K562 (cell line): Measurements from ENCODE around the gene RBFOX1. TPM values are rescaled to one million over a fixed set of nuclear protein-coding genes. Genes with fewer than 3 reads are reported as not detected.

Experiments
- ATAC-seq: fragments of 200-7000 bp; cut with Tn5 transposase; 3 replicates; pipeline ENCODE4 v1.9.1; 2020; ENCODE audit warnings: moderate library complexity
- BruUV-seq: library from RNA; stranded (reverse); fragments of 400-500 nt; replicated peaks from 2 replicates; lab custom pipeline; 2021; lab: Mats Ljungman, UMichigan
- CTCF ChIA-PET: fragments of 300-600 bp; formaldehyde crosslinking; extraction: SDS; loops from one replicate; lab custom pipeline; 2021; ENCODE audit warnings: low intra/inter-chr PET ratio; lab: Yijun Ruan, JAX
- POLR2A ChIA-PET: fragments of 300-600, 350-650 bp; sonication (Branson Sonifier 250); formaldehyde crosslinking; extraction: SDS; loops from one replicate; lab custom pipeline; 2021; ENCODE audit warnings: antibody characterized with exemption, inconsistent platforms; lab: Yijun Ruan, JAX
- DNase-seq, 4 experiments: peaks; one replicate each; pipeline versions ENCODE4 v3.0.0 to v3.0.0-alpha.2; 2011 to 2018; ENCODE audit warnings: low spot score in 3 of 4, mixed read lengths in 3 of 4; ENCODE audit errors: extremely low read depth in 1 of 4
- FAIRE-seq: peaks from 2 replicates; lab custom pipeline; 2011; peaks lifted over from hg19 to GRCh38; lab: Jason Lieb, UNC
- H2AFZ ChIP-seq: 2 replicates; pipeline ENCODE4 v1.6.0; 2011; ENCODE audit warnings: low read depth, low read length, control low read depth, inconsistent platforms
- H3K27ac ChIP-seq: fragments of 200-600 bp; 3 replicates; pipeline ENCODE4 v1.8.0; 2011; ENCODE audit warnings: low read depth, mild to moderate bottlenecking, control low read depth, inconsistent platforms, low read length, moderate library complexity, mixed read lengths; ENCODE audit errors: extremely low read depth
- H3K27me3 ChIP-seq, 2 experiments: fragments of 300-600 bp in 1 of 2; 2 replicates in 1 of 2; 3 replicates in 1 of 2; pipeline versions ENCODE4 v1.6.0 to v1.8.0; 2011; ENCODE audit warnings: inconsistent platforms in 2 of 2, low read length in 2 of 2, mild to moderate bottlenecking in 1 of 2, mixed read lengths in 1 of 2, moderate library complexity in 1 of 2; ENCODE audit not compliant: control insufficient read depth in 2 of 2, insufficient read depth in 2 of 2
- H3K36me3 ChIP-seq: fragments of 300-600 bp; 3 replicates; pipeline ENCODE4 v1.8.0; 2011; ENCODE audit warnings: mild to moderate bottlenecking, low read length, inconsistent platforms; ENCODE audit not compliant: control insufficient read depth, insufficient read depth
- H3K4me1 ChIP-seq, 2 experiments: fragments of 200-600 bp in 1 of 2; replicated peaks in 1 of 2; 2 replicates in 1 of 2; 3 replicates in 1 of 2; pipeline versions ENCODE4 v1.5.1 to v1.8.0; 2011; ENCODE audit warnings: inconsistent platforms in 2 of 2, low read length in 2 of 2, mild to moderate bottlenecking in 1 of 2, mixed read lengths in 1 of 2, moderate library complexity in 1 of 2; ENCODE audit not compliant: control insufficient read depth in 2 of 2, insufficient read depth in 2 of 2
- H3K4me2 ChIP-seq: 2 replicates; pipeline ENCODE4 v1.6.1; 2011; ENCODE audit warnings: low read length, control low read depth, inconsistent platforms, mixed read lengths; ENCODE audit not compliant: insufficient read depth
- H3K4me3 ChIP-seq: fragments of 200-600 bp; sonication (generic), shearing (Covaris generic); 2 replicates; pipeline ENCODE4 v1.5.1; 2016; ENCODE audit warnings: control low read depth, inconsistent platforms
- H3K79me2 ChIP-seq: fragments of 200-600 bp; 3 replicates; pipeline ENCODE4 v1.8.0; 2011; ENCODE audit warnings: low read length, inconsistent platforms; ENCODE audit not compliant: control insufficient read depth, insufficient read depth
- H3K9ac ChIP-seq, 2 experiments: 2 replicates each; pipeline versions ENCODE4 v1.6.0 to v1.6.1; 2011; ENCODE audit warnings: low read depth in 2 of 2, low read length in 2 of 2, control low read depth in 1 of 2, inconsistent platforms in 1 of 2, mild to moderate bottlenecking in 1 of 2, mixed read lengths in 1 of 2; ENCODE audit not compliant: insufficient read depth in 1 of 2
- H3K9me1 ChIP-seq: one replicate; pipeline ENCODE4 v1.6.0; 2011; ENCODE audit warnings: inconsistent platforms, mild to moderate bottlenecking, low read length, moderate library complexity; ENCODE audit not compliant: control insufficient read depth, insufficient read depth
- H3K9me3 ChIP-seq: replicated peaks from 2 replicates; pipeline ENCODE4 v1.5.1; 2011; ENCODE audit warnings: low read depth, low read length, inconsistent platforms; ENCODE audit not compliant: control insufficient read depth, insufficient read depth
- H4K20me1 ChIP-seq: replicated peaks from 2 replicates; pipeline ENCODE4 v1.6.1; 2011; ENCODE audit warnings: low read length, inconsistent platforms, mixed read lengths; ENCODE audit not compliant: control insufficient read depth, insufficient read depth
- CBX3 ChIP-seq, 2 experiments: IDR thresholded peaks; 1 replicate in 1 of 2; 2 replicates in 1 of 2; pipeline ENCODE4 v1.6.1; 2012; ENCODE audit warnings: inconsistent platforms in 2 of 2, low read length in 2 of 2, borderline replicate concordance in 1 of 2, control low read depth in 1 of 2
- ETS2 ChIP-seq: IDR thresholded peaks from 2 replicates; pipeline ENCODE4 v1.6.1; 2016; ENCODE audit warnings: borderline replicate concordance, missing genetic modification characterization, mild to moderate bottlenecking, moderate library complexity, missing compliant biosample characterization; ENCODE audit not compliant: poor library complexity, severe bottlenecking
- HBP1 ChIP-seq: fragments of 450-650 bp; formaldehyde crosslinking; IDR thresholded peaks from 2 replicates; pipeline ENCODE4 v1.4.0; 2022; ENCODE audit warnings: missing genetic modification characterization
- KDM4B ChIP-seq, 2 experiments: fragments of 450-650 bp in 1 of 2; sonication (generic) in 1 of 2; IDR thresholded peaks; 2 replicates each; pipeline ENCODE4 v1.6.1; 2016 to 2017; ENCODE audit warnings: borderline replicate concordance in 2 of 2, antibody characterized with exemption in 1 of 2, low read depth in 1 of 2, mild to moderate bottlenecking in 1 of 2
- RBM15 ChIP-seq: fragments of 200-400 bp; formaldehyde crosslinking; IDR thresholded peaks from 2 replicates; pipeline ENCODE4 v1.6.1; 2018; ENCODE audit warnings: mild to moderate bottlenecking, low read length, moderate library complexity; ENCODE audit not compliant: insufficient read depth
- SMARCB1 ChIP-seq: IDR thresholded peaks from 2 replicates; pipeline ENCODE4 v1.6.1; 2011; ENCODE audit warnings: improper control_type of control experiment, low read depth; ENCODE audit not compliant: insufficient read length
- SMARCE1 ChIP-seq: fragments of 450-650 bp; IDR thresholded peaks from 2 replicates; pipeline ENCODE4 v1.7.1; 2016; ENCODE audit warnings: mild to moderate bottlenecking
- TBP ChIP-seq: optimal IDR thresholded peaks from 2 replicates; pipeline ENCODE3; 2011; ENCODE audit warnings: low read depth, low read length, improper control_type of control experiment
- TCF7 ChIP-seq: sonication (generic); IDR thresholded peaks from 2 replicates; pipeline ENCODE4 v1.6.1; 2016; ENCODE audit warnings: antibody characterized with exemption, borderline replicate concordance
- TFAM ChIP-seq: fragments of 250-450 bp; sonication (Bioruptor Pico); conservative IDR thresholded peaks from 2 replicates; pipeline ENCODE4 v1.5.0; 2021; ENCODE audit warnings: mild to moderate bottlenecking, moderate library complexity
- THRA ChIP-seq: fragments of 450-650 bp; IDR thresholded peaks from 2 replicates; pipeline ENCODE4 v1.6.1; 2017; ENCODE audit warnings: mild to moderate bottlenecking, moderate library complexity
- ZNF175 ChIP-seq: fragments of 200-800 bp; sonication (Bioruptor generic); IDR thresholded peaks from 2 replicates; pipeline ENCODE4 v1.6.1; 2016; ENCODE audit warnings: low read depth, mild to moderate bottlenecking, missing genetic modification characterization, missing compliant biosample characterization
- ZNF23 ChIP-seq: fragments of 250-450 bp; sonication (Bioruptor Pico); IDR thresholded peaks from 2 replicates; pipeline ENCODE4 v1.4.0; 2020; ENCODE audit warnings: mild to moderate bottlenecking
- ZNF639 ChIP-seq, 2 experiments: fragments of 200-800 bp in 1 of 2; sonication (Bioruptor generic) in 1 of 2; sonication (generic) in 1 of 2; formaldehyde crosslinking in 1 of 2; IDR thresholded peaks in 1 of 2; conservative IDR thresholded peaks in 1 of 2; 2 replicates each; pipeline versions ENCODE4 v1.5.0 to v1.6.1; 2016 to 2020; ENCODE audit warnings: missing compliant biosample characterization in 1 of 2, missing genetic modification characterization in 1 of 2, missing genetic modification reagents in 1 of 2
- ZZZ3 ChIP-seq: fragments of 450-650 bp; IDR thresholded peaks from 2 replicates; pipeline ENCODE4 v1.6.1; 2016; ENCODE audit warnings: antibody characterized with exemption, mild to moderate bottlenecking, moderate library complexity
- WGBS: fragments of 100-300 bp; shearing (Covaris generic); methylation state at CpG from one replicate; pipeline ENCODE4 v1.1.6; 2016; ENCODE audit warnings: low coverage, mixed read lengths; ENCODE audit not compliant: insufficient coverage; ENCODE audit errors: missing lambda C conversion rate; 5-methylcytosine and 5-hydroxymethylcytosine counted together
- in situ Hi-C: fragments of 300-500 bp; cut with MboI; formaldehyde crosslinking; loops from 4 replicates; pipeline ENCODE4 v1.15.0; 2018; ENCODE audit warnings: inconsistent platforms, mixed read lengths
- intact Hi-C: fragments of 100-400 bp; cut with micrococcal nuclease; formaldehyde crosslinking; loops from 2 replicates; pipeline ENCODE4 v1.14.2; 2022
- polyA plus RNA-seq, 8 experiments: library from polyadenylated mRNA; depleted of rRNA in 4 of 8; stranded (reverse) in 5 of 8; unstranded in 3 of 8; fragments of >200 nt; fragmentation: Nextera tagmentation in 2 of 8; fragmentation: Illumina TruSeq in 1 of 8; extraction: Ambion mirVana in 2 of 8; extraction: Trizol in 1 of 8; gene quantifications; 2 replicates each; pipeline versions ENCODE4 v1.2.1 to v1.2.3, GENCODE V29; 2011 to 2014; ENCODE audit warnings: inconsistent platforms in 1 of 8, missing spikeins in 1 of 8
- total RNA-seq, 7 experiments: library from RNA; depleted of rRNA in 6 of 7; stranded (reverse); fragments of >200 nt in 6 of 7; fragmentation: Illumina TruSeq in 2 of 7; extraction: Trizol in 2 of 7; gene quantifications; 2 replicates each; pipeline versions ENCODE4 v1.2.1 to v1.2.3, GENCODE V29; 2011 to 2021; ENCODE audit warnings: low replicate concordance in 1 of 7
- TF ChIP-seq, protein P1 (sequence below), 2 experiments: fragments of 450-650 bp; conservative IDR thresholded peaks; 2 replicates each; pipeline ENCODE4 v1.6.1; 2017; ENCODE audit warnings: mild to moderate bottlenecking in 2 of 2, moderate library complexity in 2 of 2
- TF ChIP-seq, protein P2 (sequence below): fragments of 250-450 bp; sonication (Bioruptor Pico); IDR thresholded peaks from 2 replicates; pipeline ENCODE4 v1.9.0; 2021; ENCODE audit warnings: mild to moderate bottlenecking

RBFOX1 gene
- total and polyA plus RNA-seq, 9 of the 15 experiments (the other 6 are each of a cell fraction or from before 2014, with no cell fraction given), result 0.03 TPM; not detected in 8

- no peak overlapping the region for H3K4me3 ChIP-seq
- H4K20me1 ChIP-seq, result no peaks in the 10 kb centered on the region
- no peak for ATAC-seq
- no peaks in the 10 kb centered on the region for H3K9me3 ChIP-seq
- no peak overlapping the region for H3K4me2 ChIP-seq
- ChIA-PET CTCF (no interaction called here), POLR2A (no interaction called here)
- H3K27me3 ChIP-seq, result peaks cover 0 to 2% of the 10 kb centered on the region in 2 experiments; a peak in 1 of 5 replicates
- no peak for DNase-seq
- no TSS peak for BruUV-seq
- under 1% methylated on average over 6 of the region's 6 CpGs for WGBS
- no peak overlapping the region for H3K9ac ChIP-seq
- H2AFZ ChIP-seq, result no peak overlapping the region
- H3K27ac ChIP-seq, result no peak overlapping the region
- H3K9me1 ChIP-seq, result peaks cover 4% of the 10 kb centered on the region
- H3K4me1 ChIP-seq, result no peaks in the 10 kb centered on the region
- FAIRE-seq, result no peak
- H3K36me3 ChIP-seq, result no peaks in the 10 kb centered on the region
- intact Hi-C loops, result no loop called here
- in situ Hi-C loops, result no loop called here
- no peaks in the 10 kb centered on the region for H3K79me2 ChIP-seq
- no peak for TF ChIP-seq TCF7
- no peak for TF ChIP-seq SMARCB1
- TF ChIP-seq, protein P1, sequence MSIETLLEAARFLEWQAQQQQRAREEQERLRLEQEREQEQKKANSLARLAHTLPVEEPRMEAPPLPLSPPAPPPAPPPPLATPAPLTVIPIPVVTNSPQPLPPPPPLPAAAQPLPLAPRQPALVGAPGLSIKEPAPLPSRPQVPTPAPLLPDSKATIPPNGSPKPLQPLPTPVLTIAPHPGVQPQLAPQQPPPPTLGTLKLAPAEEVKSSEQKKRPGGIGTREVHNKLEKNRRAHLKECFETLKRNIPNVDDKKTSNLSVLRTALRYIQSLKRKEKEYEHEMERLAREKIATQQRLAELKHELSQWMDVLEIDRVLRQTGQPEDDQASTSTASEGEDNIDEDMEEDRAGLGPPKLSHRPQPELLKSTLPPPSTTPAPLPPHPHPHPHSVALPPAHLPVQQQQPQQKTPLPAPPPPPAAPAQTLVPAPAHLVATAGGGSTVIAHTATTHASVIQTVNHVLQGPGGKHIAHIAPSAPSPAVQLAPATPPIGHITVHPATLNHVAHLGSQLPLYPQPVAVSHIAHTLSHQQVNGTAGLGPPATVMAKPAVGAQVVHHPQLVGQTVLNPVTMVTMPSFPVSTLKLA (conservative IDR thresholded peaks at IDR 0.05), result no peak
- no peak for TF ChIP-seq ZNF175
- TF ChIP-seq RBM15, result no peak
- no peak for TF ChIP-seq ETS2 (tag)
- no peak for TF ChIP-seq ZZZ3
- no peak for TF ChIP-seq CBX3 (IDR thresholded peaks at IDR 0.05; ENCODE audit: borderline replicate concordance in 1 of 2, low read length in 2 of 2)
- TF ChIP-seq TBP, result no peak
- no peak for TF ChIP-seq ZNF23
- TF ChIP-seq, protein P2, sequence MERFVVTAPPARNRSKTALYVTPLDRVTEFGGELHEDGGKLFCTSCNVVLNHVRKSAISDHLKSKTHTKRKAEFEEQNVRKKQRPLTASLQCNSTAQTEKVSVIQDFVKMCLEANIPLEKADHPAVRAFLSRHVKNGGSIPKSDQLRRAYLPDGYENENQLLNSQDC (CRISPR knock-in tag), result no peak
- TF ChIP-seq TFAM (CRISPR knock-in tag), result no peak
- TF ChIP-seq HBP1, result no peak
- TF ChIP-seq THRA, result no peak
- TF ChIP-seq ZNF639 (CRISPR knock-in tag; conservative IDR thresholded peaks at IDR 0.05 in 1 of 2, IDR thresholded peaks at IDR 0.05 in 1 of 2), result no peak
- TF ChIP-seq SMARCE1, result no peak
- no peak for TF ChIP-seq KDM4B (IDR thresholded peaks at IDR 0.05; ENCODE audit: borderline replicate concordance in 2 of 2, low read depth in 1 of 2)
Measured at GRCh38 chr16:7526736-7527135, 194.1 kb downstream of the RBFOX1 start.
